ENCODE results near the gene MLNR.

The MLNR gene

DNA sequence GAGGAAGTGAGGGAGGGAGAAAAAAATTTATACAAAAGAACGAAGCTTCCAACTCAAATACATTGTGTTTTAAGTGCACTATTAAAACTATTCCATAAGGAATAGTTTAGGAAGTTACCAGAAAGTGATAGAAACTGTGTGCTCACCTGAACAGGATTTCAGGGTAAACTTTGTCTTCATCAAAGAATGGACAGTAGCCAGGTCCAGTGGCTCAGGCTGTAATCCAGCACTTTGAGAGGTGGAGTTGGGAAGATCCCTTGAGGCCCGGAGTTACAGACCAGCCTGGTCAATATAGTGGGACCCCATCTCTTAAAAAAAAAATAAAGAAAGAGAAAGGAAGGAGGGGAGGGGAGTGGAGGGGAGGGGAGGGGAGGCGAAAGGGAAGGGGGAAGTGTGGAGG lies 14.6 kb downstream of the MLNR start:
- DNase-seq = no peak

DNA sequence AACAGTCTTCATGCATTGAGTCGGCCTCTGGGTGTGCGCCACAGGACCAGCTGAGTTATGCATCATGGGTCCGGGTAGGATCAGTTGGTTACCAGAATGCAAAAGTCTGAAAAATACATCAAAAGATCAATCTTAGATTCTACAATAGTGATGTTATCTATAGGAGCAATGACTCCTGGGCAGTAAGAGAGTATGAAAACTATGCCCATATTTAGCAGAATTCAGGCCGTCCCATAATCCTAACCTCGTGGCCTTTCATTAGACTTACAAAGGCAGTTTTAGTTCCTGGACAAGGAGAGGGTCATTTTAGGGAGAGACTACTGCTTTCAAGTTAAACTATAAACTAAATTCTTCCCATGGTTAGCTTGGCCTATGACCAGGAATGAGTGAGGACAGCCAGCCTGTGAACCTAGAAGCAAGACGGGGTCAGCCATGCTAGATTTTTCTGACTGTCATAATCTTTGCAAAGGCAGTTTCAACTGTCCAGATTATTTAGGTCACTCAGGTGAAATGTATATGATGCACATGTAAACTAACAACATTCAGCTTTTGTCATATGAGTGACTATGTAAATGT lies 15.8 kb downstream of the MLNR start:
- no peak for DNase-seq

DNA sequence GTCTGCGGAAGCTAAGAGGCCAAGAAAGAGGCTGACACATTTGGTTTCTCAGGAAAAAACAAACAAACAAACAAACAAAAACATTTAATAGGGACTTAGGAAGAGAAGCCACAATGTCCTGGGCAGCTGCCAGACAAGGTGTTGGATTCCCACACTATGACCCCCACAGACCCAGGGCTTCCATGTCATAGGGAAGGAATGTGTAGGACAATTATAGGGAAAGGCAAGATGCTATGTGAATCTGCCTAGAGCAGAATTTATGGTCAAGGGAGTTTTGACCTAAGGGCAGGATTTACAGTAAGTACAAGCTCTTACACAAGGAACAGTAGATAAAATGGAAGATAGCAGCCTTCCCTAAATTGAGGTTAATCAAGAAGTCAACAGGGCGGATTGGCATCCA lies 18.5 kb downstream of the MLNR start:
- no peak for DNase-seq

DNA sequence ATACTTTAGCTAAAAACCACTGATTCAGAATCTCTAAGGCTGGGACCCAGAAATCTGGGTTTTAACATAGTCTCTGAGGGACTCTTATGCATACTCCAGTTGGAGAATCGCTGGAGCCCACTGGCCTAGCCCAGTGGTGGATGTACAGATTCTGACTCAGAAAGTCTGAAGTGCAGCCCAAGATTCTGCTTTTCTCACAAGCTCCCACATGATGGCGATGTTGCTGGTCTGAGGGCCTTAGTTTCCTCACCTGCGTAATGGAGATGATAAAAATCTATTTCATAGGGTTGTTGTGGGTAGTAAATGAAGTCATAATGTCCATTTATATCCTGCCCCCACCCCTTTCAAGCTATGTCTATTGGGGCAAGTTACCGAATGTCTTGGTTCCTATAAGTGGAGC lies 19.9 kb downstream of the MLNR start:
- peak in 1 of 2 experiments; percentile 42 for DNase-seq

DNA sequence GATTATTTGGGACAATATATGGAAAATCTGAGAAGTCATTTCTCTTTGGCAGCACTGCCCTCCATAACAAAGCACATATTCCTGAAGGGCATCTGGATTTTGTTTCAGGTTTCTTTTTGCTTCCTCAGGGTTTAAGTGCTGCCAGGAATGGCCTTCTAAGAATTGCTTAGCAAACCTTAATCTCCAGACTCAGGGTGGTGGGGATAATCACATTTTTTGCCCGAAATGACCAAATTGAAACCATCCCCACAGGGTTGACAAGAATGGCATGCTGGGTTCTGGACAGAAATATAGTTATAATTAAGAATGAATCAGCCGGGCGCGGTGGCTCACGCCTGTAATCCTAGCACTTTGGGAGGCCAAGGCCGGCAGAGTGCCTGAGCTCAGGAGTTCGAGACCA lies 21.2 kb downstream of the MLNR start:
- DNase-seq = no peak

DNA sequence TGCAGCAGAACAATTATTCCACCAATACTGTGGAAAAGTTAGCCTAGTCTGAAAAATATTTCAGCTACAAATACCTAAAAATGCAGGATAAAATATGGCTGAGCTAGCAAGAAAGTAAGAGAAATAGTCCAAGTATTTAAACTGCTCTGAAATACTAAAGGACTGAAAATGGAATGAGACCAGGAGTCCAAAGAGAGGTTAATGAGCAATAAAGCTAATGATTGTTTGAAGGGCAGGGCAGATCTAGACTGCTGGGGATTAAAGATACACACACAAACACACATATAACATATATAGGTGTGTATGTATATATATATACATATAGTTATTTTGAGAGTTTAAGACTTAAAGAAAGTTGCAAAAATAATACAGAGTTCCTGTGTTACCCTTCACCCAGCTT lies 25.0 kb downstream of the MLNR start:
- no peak for DNase-seq

DNA sequence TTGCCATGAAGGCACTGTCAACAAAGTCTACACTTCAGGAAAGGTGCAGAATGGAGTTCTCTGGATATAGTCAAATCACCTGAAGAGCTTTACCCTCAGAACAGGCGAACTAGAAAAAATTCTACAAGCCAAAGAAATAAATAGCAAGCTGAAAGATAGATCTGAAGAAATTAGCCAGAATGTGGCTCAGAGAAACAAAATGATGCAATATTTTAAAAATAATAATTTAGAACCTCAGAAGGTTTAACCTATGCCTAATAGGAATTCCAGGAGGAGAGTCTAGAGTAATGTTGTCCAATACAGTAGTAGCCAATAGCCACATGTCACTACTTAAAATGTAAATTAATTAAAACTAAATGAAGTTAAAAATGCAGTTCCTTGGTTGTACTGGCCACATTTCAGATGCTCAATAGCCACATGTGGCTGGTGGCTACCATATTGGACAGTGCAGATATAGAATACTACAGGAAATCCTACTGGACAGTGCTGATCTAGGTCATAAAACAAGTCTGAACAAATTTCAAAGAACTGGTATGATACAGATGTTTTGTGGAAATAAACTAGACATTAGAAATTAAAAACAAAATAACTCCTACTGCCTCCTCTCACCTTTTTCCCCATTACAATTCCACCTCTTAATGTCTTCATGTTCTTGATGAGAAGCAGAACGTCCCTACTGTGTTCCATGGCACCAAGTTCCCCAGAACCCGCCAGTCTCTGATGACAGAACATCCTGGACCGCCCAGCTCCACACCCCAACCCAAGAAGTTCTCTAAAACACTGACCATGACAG lies 26.9 kb downstream of the MLNR start:
- DNase-seq = no peak

DNA sequence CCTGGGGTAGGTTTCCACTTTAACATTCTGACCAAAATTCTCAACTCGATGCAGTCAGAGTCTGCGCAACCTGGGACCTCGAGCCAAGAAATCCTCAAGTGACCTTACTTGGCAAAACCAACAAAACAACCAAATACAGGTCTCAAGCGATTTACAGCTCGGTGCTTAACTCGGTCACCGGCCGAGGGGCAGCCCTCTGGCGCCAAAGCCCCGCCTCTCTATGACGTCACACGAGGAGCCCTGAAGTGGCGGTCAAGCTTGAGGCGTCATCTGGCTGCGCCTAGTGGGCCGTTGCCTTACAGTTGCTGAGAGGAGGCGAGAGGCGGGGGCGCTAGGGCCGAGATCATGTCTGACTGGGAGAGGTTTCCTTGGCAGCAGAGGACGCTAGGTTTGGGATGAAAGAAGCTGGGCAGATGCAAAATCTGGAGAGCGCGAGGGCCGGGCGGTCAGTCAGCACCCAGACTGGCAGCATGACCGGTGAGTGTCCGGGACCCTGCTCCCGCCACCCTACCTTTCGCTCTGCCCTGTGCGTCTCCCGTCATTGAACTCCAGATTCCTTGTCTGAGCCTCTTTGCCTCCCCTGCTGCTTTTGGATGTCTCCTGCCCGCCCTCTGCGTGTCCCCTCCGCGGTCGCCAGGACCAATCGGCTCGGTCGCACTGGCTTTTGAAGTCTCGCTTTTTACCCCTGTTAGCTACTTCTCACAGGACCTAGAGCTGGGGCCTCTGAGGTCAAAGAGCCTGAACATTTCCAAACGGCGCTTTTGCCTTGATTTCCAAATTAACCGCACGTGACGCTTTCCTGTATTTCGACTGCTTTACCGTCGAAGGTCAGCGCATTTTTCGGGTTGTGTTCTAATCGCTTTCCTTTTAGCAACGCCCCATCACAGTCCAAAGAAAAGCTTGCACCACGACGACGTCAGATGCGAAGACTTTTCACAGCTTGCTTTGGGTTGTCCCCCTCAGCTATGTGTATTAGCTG lies 27.8 kb downstream of the MLNR start, which contains the start of gene CDADC1:
CDADC1 (plus strand) TSS at position 283 of the 979 bp plus-strand sequence; CDS start at position 396, 113 bp downstream.
- peak; percentile 81 to 88 for DNase-seq

DNA sequence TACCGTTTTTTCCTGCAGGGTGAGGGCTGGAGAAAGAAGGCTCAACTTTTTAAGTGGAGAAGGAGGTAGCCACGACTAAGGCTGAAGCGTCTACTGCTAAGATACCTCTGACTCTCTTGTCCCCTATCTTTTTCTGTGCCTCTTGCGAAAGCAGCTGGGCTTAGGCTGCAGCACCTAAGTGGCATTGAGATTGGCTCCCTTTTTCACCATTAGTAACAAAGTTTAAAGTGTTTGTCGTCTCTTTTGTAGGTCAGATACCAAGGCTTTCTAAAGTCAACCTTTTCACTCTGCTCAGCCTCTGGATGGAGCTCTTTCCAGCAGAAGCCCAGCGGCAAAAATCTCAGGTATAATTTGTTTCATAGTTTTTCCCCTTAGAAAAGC lies 28.5 kb downstream of the MLNR start:
- no peak for DNase-seq

DNA sequence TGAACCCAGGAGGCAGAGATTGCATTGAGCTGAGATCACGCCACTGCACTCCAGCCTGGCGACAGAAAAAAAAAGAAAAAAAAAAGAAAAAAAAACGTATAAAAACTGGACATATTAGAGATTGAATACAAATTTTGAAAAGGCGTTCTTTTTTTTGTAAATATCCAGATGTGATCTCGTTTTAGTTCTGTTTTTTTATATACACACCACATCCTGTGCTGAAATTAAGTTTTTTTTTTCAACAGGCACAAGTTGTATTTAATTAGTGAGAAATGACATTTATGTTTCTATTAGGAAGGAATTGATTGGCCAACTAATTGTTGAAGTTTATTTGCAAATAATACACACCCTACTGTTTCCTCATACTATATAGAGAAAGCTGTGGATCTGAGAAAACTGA lies 31.2 kb downstream of the MLNR start:
- no peak for DNase-seq

DNA sequence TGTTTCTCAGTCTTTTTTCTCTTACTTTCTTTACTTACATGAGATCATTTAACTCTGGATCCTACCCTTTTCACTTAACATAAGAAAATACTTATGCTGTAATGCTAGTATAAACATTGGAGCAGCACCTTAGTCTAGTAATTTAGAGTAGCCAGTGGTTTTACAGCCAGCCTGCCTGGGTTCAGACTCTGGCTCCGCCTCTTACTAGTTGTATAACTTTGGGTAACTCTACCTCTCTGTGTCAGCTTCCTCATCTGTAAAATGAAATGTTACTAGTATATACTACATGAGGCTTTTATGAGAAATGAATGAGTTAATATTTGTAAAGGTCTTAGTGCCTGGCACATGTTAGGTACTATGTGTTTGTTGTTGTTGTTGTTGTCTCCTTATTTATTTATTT lies 33.2 kb downstream of the MLNR start:
- no peak for DNase-seq

DNA sequence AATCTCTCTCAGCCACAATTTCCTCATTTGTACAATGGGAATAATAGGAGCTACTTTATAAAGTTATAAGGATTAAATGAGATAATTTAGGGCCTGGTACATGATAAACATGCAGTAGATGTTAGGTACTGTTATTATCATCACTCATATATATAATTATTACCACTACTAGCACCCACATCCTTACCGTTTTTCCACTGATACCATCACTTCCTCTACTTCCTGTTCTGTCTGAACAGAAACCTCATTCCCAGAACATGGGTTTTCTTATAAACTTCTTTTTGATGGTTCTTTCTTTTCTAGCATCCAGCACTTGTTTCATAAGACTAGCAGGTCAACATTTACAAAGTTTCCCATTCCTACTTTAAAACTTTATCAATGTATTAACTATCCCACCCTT lies 33.9 kb downstream of the MLNR start:
- no peak for DNase-seq

DNA sequence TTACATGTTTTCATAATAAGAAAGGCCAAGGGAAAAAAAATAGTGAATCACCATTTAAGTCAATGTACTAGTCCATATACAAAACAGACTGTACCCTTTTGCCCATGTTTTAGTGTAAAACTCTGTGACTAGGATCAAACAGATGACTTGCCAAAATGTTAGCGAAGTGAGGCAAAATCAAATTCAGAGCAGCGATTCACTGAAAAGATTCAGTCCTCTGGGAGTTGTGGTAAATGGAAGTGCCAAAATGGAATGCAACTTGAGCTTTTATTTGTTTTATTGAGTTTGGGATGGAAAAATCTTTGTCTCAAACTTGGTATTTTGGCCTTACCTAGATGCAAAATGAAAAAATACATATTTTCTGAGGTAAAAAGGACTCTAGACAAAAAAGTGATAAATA lies 36.7 kb downstream of the MLNR start:
- no peak for DNase-seq

DNA sequence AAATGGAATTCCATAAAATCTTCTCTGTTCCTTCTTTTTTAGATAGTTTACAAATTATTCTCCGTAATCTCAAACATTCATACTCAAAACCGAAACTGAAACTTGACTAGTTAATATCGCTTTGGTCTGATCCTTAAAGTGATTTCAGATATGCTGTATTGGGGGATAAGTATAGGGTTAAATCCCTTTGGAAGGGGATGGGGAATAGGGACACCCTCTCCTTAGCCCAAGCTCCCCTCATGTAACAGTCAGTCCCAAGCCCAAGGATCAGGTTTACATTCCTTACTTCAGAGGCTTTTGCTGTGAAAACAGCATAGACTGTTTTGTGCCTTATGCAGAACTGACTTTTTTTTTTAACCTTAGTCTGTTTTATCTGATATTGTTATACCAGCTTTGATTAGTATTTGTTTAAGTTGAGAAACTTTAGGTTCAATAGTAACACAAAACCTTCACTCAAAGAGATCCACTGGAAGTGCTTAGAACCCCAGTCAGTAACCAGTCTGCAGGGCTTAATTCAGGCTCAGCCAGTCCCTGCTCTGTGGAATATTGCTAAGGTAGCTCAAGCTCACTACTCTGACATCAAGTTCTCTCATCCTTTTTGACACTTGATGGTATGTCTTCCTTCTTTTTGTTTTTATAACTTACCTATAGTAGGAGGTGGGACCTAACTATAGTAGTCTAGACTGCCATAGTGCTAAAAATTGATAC lies 38.1 kb downstream of the MLNR start:
- DNase-seq = no peak

DNA sequence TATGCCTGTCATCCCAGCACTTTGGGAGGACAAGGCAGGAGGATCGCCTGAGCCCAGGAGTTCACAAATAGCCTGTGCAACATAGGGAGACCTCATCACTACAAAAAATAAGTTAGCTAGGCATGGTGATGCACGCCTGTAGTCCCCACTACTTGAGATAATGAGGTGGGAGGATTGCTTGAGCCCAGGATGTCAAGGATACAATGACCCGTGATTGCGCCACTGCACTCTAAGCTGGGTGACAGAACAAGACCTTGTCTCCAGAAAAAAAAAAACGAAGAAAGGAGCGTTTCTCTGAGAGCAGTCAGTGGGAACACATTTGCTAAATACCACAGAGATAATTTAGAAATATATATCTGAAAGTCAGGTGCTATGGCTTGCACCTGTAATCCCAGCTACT lies 39.4 kb downstream of the MLNR start:
- no peak for DNase-seq

DNA sequence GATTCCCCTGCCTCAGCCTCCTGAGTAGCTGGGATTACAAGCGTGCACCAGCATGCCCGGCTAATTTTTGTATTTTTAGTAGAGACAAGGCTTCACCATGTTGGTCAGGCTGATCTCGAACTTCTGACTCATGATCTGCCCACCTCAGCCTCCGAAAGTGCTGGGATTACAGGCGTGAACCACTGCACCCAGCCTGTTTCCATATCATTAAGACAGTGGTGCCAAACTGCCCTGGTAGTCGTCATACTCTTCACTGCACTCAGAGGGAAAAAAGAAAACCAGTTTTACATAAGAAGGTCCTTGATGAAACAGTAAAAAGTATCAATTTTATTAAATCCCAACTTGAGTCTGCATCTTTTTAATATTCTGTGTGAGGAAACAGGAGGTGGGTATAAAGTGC lies 42.5 kb downstream of the MLNR start:
- DNase-seq = no peak

DNA sequence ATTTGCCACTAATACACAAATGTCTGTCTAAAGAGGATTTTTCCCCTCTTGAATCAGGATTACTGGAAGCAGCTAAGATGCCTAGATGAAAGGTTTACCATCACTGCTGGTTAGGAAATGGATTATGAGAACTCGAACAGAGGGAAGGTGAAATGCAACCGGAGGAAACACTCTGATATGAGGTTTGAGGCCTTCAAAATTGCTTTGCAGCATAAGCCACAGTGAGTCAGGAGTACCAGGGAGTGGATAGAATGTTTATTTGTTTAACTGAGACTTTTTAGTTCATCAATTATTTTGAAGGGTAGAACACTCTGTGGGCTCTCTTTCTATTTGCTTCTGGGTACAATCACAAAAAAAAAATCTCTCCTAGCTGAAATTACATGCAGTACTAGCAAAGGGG lies 45.7 kb downstream of the MLNR start:
- no peak for DNase-seq

DNA sequence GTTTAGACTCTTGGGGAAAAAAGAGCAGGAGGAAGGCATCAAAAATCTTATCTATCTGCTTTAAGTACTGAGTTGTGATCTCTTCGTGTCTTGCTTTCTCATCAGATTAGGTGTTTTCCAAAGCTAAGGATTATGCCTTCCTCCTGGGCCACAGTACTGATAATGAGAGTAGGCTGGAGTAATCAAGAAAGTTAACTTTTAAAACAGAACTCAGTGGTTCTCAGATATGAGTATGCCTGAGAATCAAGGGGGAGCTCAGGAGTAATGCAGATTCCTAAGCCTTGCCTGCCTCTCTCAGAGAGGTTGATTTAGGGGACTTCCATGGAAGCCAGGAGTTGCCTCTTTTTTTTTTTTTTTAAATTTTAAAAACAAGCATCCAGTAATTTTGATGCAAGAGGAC lies 51.1 kb downstream of the MLNR start:
- DNase-seq = no peak
